Epithelial cell of proximal tubule (primary cell): ENCODE data around the gene ERC1. TPM values are rescaled to one million over a fixed set of nuclear protein-coding genes. Genes with fewer than 3 reads are reported as not detected.

Source experiments
- DNase-seq: peaks from one replicate; pipeline ENCODE4 v3.0.0-alpha.2; 2011; ENCODE audit warnings: low read depth
- H3K4me3 ChIP-seq: 2 replicates; pipeline ENCODE4 v1.5.1; 2011; ENCODE audit warnings: low read depth, mild to moderate bottlenecking, low read length
- total RNA-seq: library from RNA; depleted of rRNA; stranded (reverse); fragments of >200 nt; gene quantifications from 2 replicates; pipeline ENCODE4 v1.2.3, GENCODE V29; 2015
- TF ChIP-seq, protein P1 (sequence below): conservative IDR thresholded peaks from 2 replicates; pipeline ENCODE4 v1.5.1; 2012; ENCODE audit warnings: low read depth, mild to moderate bottlenecking, low read length

ERC1 gene
- total RNA-seq: 10.3 and 16.5 TPM in 2 replicates

DNA sequence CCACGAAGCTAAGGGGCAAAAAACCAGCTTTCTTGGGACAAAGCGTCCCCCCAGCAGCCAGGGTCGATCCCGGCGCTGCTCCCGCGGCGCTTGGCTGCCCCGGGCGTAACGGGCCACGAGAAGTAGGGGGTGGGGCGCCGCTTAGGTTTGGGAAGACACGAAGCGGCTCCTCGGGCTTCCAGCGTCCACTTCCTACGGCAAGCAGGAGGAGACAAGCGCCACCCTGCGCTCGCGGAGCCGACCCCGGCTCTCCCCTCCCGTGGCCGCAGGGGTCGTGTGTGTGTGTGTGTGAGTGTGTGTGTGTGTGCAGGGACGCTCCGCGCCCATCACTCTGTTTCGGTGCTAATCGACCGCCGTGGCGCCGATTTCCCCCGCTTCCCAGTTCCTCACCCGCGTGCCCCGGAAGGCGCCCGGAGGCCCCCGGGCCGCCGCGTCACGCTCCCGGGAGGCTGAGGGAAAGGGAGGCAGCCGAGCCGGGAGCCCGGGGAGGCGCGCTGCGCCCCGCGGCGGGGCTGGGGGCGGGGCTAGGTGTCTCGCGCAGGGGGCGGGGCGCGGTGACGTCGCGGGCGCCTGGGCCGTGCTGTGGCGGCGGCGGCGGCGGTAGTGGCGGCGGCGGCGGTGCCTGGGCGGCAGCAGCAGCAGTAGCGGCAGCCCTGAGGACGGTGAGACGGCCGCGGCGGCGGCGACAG lies at the start of gene ERC1:
TSS of gene ERC1 (plus strand) at position 563 of the 689 bp plus-strand sequence. CDS start 36,681 bp downstream, outside the sequence.
- DNase-seq: no peak
- TF ChIP-seq, protein P1, sequence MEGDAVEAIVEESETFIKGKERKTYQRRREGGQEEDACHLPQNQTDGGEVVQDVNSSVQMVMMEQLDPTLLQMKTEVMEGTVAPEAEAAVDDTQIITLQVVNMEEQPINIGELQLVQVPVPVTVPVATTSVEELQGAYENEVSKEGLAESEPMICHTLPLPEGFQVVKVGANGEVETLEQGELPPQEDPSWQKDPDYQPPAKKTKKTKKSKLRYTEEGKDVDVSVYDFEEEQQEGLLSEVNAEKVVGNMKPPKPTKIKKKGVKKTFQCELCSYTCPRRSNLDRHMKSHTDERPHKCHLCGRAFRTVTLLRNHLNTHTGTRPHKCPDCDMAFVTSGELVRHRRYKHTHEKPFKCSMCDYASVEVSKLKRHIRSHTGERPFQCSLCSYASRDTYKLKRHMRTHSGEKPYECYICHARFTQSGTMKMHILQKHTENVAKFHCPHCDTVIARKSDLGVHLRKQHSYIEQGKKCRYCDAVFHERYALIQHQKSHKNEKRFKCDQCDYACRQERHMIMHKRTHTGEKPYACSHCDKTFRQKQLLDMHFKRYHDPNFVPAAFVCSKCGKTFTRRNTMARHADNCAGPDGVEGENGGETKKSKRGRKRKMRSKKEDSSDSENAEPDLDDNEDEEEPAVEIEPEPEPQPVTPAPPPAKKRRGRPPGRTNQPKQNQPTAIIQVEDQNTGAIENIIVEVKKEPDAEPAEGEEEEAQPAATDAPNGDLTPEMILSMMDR: no peak
- H3K4me3 ChIP-seq: peak within 1 kb of the TSS; percentile 89

DNA sequence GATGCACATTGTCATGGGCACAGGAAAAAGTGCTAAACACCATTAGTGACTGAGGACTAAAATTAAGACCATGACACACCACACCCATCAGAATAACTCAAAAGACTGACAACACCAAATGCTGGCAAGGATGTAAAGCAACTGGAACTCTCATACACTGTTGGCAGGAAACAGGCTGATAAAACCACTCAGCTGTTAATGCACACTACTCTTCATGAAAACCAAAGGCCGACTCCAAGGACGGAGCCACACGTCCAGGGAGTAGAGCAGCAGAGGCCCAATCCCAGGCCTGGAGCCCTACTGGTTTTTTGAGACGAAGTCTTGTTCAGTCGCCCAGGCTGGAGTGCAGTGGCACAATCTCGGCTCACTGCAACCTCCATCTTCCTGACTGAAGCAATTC lies 48.0 kb upstream of the ERC1 start:
- no peak for DNase-seq
- TF ChIP-seq, protein P1: no peak
- no peak overlapping the region for H3K4me3 ChIP-seq

DNA sequence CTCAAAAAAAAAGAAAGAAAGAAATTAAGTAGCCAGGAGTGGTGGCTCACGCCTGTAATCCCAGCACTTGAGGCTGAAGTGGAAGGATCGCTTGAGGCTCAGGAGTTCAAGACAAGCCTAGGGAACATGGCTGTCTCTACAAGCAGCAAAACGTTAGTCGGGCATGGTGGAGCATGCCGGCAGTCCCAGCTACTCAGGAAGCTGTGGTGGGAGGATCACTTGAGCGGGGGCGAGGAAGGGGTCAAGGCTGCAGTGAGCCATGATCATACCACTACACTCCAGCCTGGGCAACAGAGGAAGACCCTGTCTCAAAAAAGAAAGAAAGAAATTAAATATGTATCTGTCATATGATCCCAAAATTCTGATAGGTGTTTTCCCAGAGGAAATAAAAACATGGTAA lies 46.8 kb upstream of the ERC1 start:
- TF ChIP-seq, protein P1: no peak
- DNase-seq: no peak
- H3K4me3 ChIP-seq: no peak overlapping the region

DNA sequence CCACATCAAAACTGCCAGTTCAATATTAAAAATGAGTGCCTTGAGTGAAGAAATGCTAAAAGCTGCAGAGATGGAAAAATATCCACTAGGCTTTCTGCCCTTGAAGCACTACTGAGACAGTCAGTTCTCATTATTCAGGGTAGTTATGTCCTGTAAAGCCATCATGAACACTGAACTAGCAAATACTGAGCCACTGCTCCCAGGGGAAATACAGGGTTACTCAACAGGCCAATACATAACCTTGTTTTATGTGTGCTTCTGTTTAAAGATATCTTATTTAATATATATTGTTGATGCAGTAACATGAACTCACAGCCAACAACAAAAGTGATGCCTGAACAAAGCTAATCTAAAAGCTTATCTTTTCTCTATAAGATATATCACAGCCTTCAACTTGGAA lies 44.8 kb upstream of the ERC1 start:
- TF ChIP-seq, protein P1: no peak
- no peak for DNase-seq
- H3K4me3 ChIP-seq: no peak overlapping the region

DNA sequence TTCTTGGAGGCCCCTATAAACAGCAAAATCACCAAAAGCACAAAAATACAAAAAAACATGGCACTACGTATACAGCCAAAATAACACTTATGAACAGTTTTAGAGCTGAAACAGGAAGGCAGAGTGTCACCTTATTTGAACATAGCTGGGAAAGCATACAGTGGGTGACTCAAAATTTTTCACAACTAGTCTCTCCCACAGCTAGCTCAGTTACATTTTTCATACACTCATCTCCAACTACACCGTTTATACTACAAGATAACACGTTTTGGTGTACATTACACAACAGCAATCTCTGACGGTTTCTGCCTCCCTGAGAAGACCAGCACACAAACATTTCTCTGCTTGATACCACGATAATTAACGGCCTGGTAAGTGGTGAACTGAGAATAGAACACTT lies 44.4 kb upstream of the ERC1 start:
- DNase-seq: no peak
- TF ChIP-seq, protein P1: no peak
- H3K4me3 ChIP-seq: no peak overlapping the region

DNA sequence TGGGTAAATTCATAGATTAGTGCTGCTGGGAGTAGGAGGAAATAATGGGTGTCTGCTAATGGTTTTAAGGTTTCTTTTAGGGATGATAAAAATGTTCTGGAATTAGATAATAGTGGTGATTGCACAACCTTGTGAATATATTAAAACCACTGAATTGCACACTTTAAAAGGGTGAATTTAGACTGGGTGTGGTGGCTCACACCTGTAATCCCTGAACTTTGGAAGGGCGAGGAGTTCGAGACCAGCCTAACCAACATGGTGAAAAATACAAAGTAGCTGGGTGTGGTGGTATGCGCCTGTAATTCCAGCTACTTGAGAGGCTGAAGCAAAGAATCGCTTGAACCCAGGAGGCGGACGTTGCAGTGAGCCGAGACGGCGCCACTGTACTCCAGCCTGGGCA lies 42.8 kb upstream of the ERC1 start:
- TF ChIP-seq, protein P1: no peak
- H3K4me3 ChIP-seq: peak overlapping the region; percentile 96
- no peak for DNase-seq
